Left kidney (tissue), 1 donor: ENCODE measurements around the gene DBI. TPM values are rescaled to one million over a fixed set of nuclear protein-coding genes. Genes with fewer than 3 reads are reported as not detected.

ENCODE experiments used
- polyA plus RNA-seq: library from polyadenylated mRNA; unstranded; fragments of 120-200 nt; gene quantifications from one replicate; pipeline ENCODE4 v1.2.1, GENCODE V29; 2013; ENCODE audit not compliant: insufficient read length

The DBI gene
- polyA plus RNA-seq, 1 donor = 219 TPM

Other genes starting within 250 kb of the DBI start
- gene C1QL2, start 208.2 kb upstream of the DBI start, polyA plus RNA-seq = not detected
- 1.3 TPM for gene STEAP3, start 143.1 kb upstream of the DBI start, polyA plus RNA-seq
- gene C2orf76, start 143 bp upstream of the DBI start, polyA plus RNA-seq = 20.3 TPM
- gene TMEM37, start 64.9 kb downstream of the DBI start, polyA plus RNA-seq = 54.8 TPM
- gene SCTR, start 157.5 kb downstream of the DBI start, polyA plus RNA-seq = 16.1 TPM
- 38.8 TPM for gene CFAP221, start 177.5 kb downstream of the DBI start, polyA plus RNA-seq